Naive thymus-derived CD4-positive, alpha-beta T cell (primary cell): ENCODE measurements around the gene BCAM. TPM values are rescaled to one million over a fixed set of nuclear protein-coding genes. Genes with fewer than 3 reads are reported as not detected.
A peak's percentile ranks its signal among the peaks of the same experiment; 100 is the strongest.

Experiments
- ATAC-seq: fragments of 150-1000 bp; cut with Tn5 transposase; 2 replicates; pipeline ENCODE4 v1.10.0; 2021; ENCODE audit warnings: mild to moderate bottlenecking, moderate library complexity
- CTCF ChIA-PET: fragments of 350-600 bp; sonication (Branson Sonifier 250); formaldehyde crosslinking; loops from one replicate; lab custom pipeline; 2021; ENCODE audit warnings: antibody characterized with exemption; lab: Charles Lee
- POLR2A ChIA-PET: fragments of 350-600 bp; sonication (Branson Sonifier 250); formaldehyde crosslinking; loops from one replicate; lab custom pipeline; 2021; ENCODE audit warnings: antibody characterized with exemption, inconsistent platforms; lab: Charles Lee
- DNase-seq, 9 donors: peaks; one replicate each; pipeline versions ENCODE4 v3.0.0 to v3.0.0-alpha.2; 2020 to 2022; ENCODE audit warnings: mixed read lengths in 1 of 9
- H3K27ac ChIP-seq: one replicate; pipeline ENCODE4 v1.7.0; 2013; ENCODE audit warnings: mild to moderate bottlenecking, low read depth, low read length, moderate library complexity
- H3K27me3 ChIP-seq, 2 donors: one replicate each; pipeline ENCODE4 v1.7.0; 2013; ENCODE audit warnings: low read length in 2 of 2, mild to moderate bottlenecking in 2 of 2, moderate library complexity in 2 of 2; ENCODE audit not compliant: control insufficient read depth in 2 of 2, insufficient read depth in 2 of 2
- H3K36me3 ChIP-seq, 3 experiments: 1 replicate in 2 of 3; 2 replicates in 1 of 3; pipeline ENCODE4 v1.7.0; 2013; ENCODE audit warnings: low read length in 3 of 3, mild to moderate bottlenecking in 3 of 3, moderate library complexity in 1 of 3; ENCODE audit not compliant: insufficient read depth in 3 of 3, control insufficient read depth in 2 of 3
- H3K4me1 ChIP-seq, 2 donors: one replicate each; pipeline ENCODE4 v1.7.0; 2013; ENCODE audit warnings: low read length in 2 of 2, mild to moderate bottlenecking in 2 of 2, moderate library complexity in 1 of 2; ENCODE audit not compliant: control insufficient read depth in 2 of 2, insufficient read depth in 2 of 2
- H3K4me3 ChIP-seq: 2 replicates; pipeline ENCODE4 v1.7.0; 2013; ENCODE audit warnings: mild to moderate bottlenecking, low read length
- H3K9me3 ChIP-seq, 3 experiments: 1 replicate in 2 of 3; 2 replicates in 1 of 3; pipeline ENCODE4 v1.7.0; 2013; ENCODE audit warnings: low read length in 3 of 3; ENCODE audit not compliant: control insufficient read depth in 2 of 3
- H3K27ac Mint-ChIP-seq, 9 donors: one replicate each; pipeline ENCODE4 v1.8.0; 2020 to 2022; ENCODE audit warnings: mixed read lengths in 9 of 9, mild to moderate bottlenecking in 8 of 9, moderate library complexity in 5 of 9, inconsistent platforms in 2 of 9
- H3K27me3 Mint-ChIP-seq, 5 donors: one replicate each; pipeline ENCODE4 v1.8.0; 2021 to 2022; ENCODE audit warnings: mixed read lengths in 5 of 5, mild to moderate bottlenecking in 1 of 5
- H3K36me3 Mint-ChIP-seq, 5 donors: one replicate each; pipeline ENCODE4 v1.8.0; 2020 to 2022; ENCODE audit warnings: mixed read lengths in 5 of 5, mild to moderate bottlenecking in 3 of 5, inconsistent platforms in 1 of 5
- H3K4me1 Mint-ChIP-seq, 7 donors: one replicate each; pipeline ENCODE4 v1.8.0; 2020 to 2022; ENCODE audit warnings: mixed read lengths in 7 of 7, mild to moderate bottlenecking in 3 of 7, inconsistent platforms in 1 of 7
- H3K4me3 Mint-ChIP-seq, 10 donors: one replicate each; pipeline ENCODE4 v1.8.0; 2020 to 2022; ENCODE audit warnings: mild to moderate bottlenecking in 10 of 10, mixed read lengths in 10 of 10, moderate library complexity in 6 of 10, inconsistent platforms in 2 of 10
- H3K9me3 Mint-ChIP-seq, 11 donors: one replicate each; pipeline ENCODE4 v1.8.0; 2020 to 2022; ENCODE audit warnings: mixed read lengths in 11 of 11, mild to moderate bottlenecking in 4 of 11, inconsistent platforms in 1 of 11, moderate library complexity in 1 of 11
- intact Hi-C, 2 donors: fragments of 100-400 bp; cut with micrococcal nuclease; formaldehyde crosslinking; loops; one replicate each; pipeline ENCODE4 v1.15.1; 2023
- polyA plus RNA-seq, 2 donors: library from polyadenylated mRNA; unstranded; fragments of 300-500 nt; fragmentation: Illumina TruSeq; gene quantifications; one replicate each; pipeline ENCODE4 v1.2.3, GENCODE V29; 2021
- total RNA-seq, 6 experiments: library from RNA in 5 of 6; stranded (reverse) in 5 of 6; gene quantifications; 1 replicate in 5 of 6; 2 replicates in 1 of 6; pipeline ENCODE4 v1.2.3 and lab custom pipeline; 2021 to 2026

BCAM gene
- total and polyA plus RNA-seq, 7 experiments from 2014 or later: 0.42 TPM; not detected in 6

DNA sequence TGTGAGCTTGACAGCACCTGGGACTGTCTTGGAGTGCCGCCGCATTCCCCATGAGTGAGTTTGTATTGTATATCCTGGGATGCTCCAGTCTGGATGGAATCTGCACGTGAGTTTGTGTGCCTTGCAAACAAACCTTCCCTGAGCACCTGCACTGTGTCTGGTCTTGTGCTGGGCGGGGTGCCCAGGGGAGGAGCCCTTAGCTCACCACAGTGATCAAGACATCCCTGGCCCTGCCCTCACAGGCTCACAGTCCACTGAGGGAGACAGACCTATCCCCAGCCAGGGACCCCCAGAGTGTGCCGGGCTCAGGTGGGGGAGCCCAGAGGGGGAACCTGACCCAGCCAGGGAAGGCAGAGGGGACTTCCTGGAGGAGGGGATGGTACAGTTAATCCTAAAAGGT lies 1.7 kb upstream of the BCAM start:
- intact Hi-C loops: no loop called here
- POLR2A ChIA-PET: no interaction called here

DNA sequence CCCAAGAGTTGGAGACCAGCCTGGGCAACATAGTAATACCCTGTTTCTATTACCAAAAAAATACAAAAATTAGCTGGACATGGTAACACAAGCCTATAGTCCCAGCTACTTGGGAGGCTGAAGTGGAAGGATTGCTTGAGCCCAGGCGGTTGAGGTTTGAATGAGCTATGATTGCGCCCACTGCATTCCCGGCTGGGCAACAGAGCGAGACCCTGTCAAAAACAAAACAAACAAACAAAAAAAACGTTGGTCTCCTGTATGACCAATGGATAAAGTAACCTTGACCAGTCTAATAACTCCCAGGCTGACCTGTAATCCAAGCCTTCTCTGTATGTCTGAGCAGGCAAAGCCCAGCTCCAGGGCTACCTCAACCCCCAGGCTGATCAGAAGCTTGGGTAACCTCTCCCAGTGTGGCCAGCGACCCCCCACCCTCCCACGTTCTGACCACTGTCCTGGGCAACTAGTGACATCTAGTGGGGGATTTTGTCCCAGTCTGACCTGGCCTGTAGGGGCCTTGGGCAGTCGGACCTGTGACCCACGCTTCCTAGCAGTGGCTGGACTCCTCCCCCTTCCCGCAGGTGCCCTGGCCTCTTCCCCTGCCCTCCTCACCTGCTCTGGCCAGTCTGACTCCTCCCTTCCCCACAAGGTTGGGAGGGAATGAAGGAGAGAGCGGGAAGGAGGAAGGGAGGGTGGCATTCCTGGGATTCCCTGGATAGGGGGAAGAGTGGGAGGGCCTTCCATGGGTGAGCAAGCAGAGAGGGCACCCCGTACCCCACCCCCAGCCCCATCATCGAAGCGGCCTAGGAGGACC lies 1.0 kb upstream of the BCAM start:
- Mint-ChIP-seq H3K27ac (no peak overlapping the region), H3K27me3 (peaks cover 8 to 31% (median 17%) of the 10 kb centered on the region in 5 donors), H3K4me1 (peaks cover 0 to 7% (median 0%) of the 10 kb centered on the region in 7 donors), H3K36me3 (no peaks in the 10 kb centered on the region), H3K9me3 (peaks cover 0 to 8% (median 0%) of the 10 kb centered on the region in 11 donors), H3K4me3 (peak overlapping the region in 1 of 10 donors; percentile 76)
- Histone ChIP-seq H3K27ac (no peak overlapping the region), H3K4me3 (no peak overlapping the region), H3K36me3 (no peaks in the 10 kb centered on the region), H3K27me3 (peaks cover 0 to 4% of the 10 kb centered on the region in 2 donors), H3K9me3 (no peaks in the 10 kb centered on the region), H3K4me1 (peaks cover 0 to 7% of the 10 kb centered on the region in 2 donors)
- intact Hi-C loops: no loop called here
- ATAC-seq (no peak), DNase-seq (no peak)
- ChIA-PET CTCF (interaction anchor here (1.0 kb wide), 1 partner anchor 83 kb away, joined by 3 read pairs; no protein-coding TSS in a partner anchor), POLR2A (no interaction called here)

More for the DNA sequence above, 1.7 kb upstream of the BCAM start:
- Mint-ChIP-seq H3K27ac (no peak overlapping the region), H3K4me3 (peak overlapping the region in 1 of 10 donors; percentile 38), H3K27me3 (peaks cover 8 to 31% (median 17%) of the 10 kb centered on the region in 5 donors), H3K4me1 (peaks cover 0 to 7% (median 0%) of the 10 kb centered on the region in 7 donors), H3K9me3 (peaks cover 0 to 8% (median 0%) of the 10 kb centered on the region in 11 donors), H3K36me3 (no peaks in the 10 kb centered on the region)
- Histone ChIP-seq H3K27ac (no peak overlapping the region), H3K36me3 (no peaks in the 10 kb centered on the region), H3K27me3 (peaks cover 0 to 4% of the 10 kb centered on the region in 2 donors), H3K4me3 (no peak overlapping the region), H3K9me3 (no peaks in the 10 kb centered on the region), H3K4me1 (peaks cover 0 to 7% of the 10 kb centered on the region in 2 donors)
- DNase-seq (no peak), ATAC-seq (no peak)
- CTCF ChIA-PET: interaction anchor here (0.6 to 1.0 kb wide), 3 partner anchors 12 to 83 kb away, joined by 3 read pairs; no protein-coding TSS in a partner anchor

DNA sequence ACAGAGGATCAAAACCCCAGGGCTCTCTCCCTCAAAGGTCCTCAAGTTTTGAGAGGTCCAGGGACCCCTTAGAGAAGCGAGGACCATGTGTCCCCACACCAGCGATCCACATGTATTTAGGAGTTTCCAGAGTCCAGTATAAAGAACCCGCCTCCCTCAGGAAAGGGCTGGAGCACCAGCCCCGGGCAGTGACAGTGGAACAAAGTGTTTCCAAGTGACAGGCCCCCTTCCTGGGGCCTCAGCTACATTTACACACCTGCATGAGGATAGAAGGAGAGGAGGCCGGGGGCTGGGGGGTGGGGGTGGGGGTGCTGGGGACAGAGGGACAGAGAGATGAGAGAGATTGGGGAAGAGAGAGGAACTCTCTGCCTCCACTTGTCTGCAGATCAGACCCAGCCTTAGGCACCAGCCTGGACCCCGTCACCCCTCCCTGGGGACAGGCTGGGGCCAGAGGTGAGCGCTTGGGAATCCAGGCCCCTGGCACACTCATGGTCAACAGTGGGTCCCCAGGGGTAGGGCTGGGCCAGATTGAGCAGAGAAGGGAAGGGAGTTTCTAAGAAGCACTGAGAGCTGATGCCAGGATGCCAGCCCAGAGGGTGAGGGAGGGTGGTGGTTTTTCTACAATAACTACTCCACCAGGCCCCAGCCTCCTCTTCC lies 802 bp downstream of the BCAM start:
- peaks cover 0 to 7% of the 10 kb centered on the region in 2 donors for H3K4me1 ChIP-seq
- no peaks in the 10 kb centered on the region for H3K36me3 ChIP-seq
- peaks cover 8 to 31% (median 22%) of the 10 kb centered on the region in 5 donors for H3K27me3 Mint-ChIP-seq
- H3K4me3 ChIP-seq: no peak overlapping the region
- intact Hi-C loops: no loop called here
- peak overlapping the region in 4 of 10 donors; percentile 16 to 76 (median 34) for H3K4me3 Mint-ChIP-seq
- CTCF ChIA-PET: no interaction called here
- POLR2A ChIA-PET: interaction anchor here (0.6 kb wide), 1 partner anchor 29 kb away, joined by 3 read pairs; no protein-coding TSS in a partner anchor
- no peaks in the 10 kb centered on the region for H3K9me3 ChIP-seq
- peaks cover 0 to 7% (median 0%) of the 10 kb centered on the region in 7 donors for H3K4me1 Mint-ChIP-seq
- no peaks in the 10 kb centered on the region for H3K36me3 Mint-ChIP-seq
- peaks cover 0 to 4% (median 0%) of the 10 kb centered on the region in 11 donors for H3K9me3 Mint-ChIP-seq
- peaks cover 0 to 4% of the 10 kb centered on the region in 2 donors for H3K27me3 ChIP-seq
- ATAC-seq: no peak
- no peak overlapping the region for H3K27ac Mint-ChIP-seq
- H3K27ac ChIP-seq: no peak overlapping the region
- DNase-seq: no peak

DNA sequence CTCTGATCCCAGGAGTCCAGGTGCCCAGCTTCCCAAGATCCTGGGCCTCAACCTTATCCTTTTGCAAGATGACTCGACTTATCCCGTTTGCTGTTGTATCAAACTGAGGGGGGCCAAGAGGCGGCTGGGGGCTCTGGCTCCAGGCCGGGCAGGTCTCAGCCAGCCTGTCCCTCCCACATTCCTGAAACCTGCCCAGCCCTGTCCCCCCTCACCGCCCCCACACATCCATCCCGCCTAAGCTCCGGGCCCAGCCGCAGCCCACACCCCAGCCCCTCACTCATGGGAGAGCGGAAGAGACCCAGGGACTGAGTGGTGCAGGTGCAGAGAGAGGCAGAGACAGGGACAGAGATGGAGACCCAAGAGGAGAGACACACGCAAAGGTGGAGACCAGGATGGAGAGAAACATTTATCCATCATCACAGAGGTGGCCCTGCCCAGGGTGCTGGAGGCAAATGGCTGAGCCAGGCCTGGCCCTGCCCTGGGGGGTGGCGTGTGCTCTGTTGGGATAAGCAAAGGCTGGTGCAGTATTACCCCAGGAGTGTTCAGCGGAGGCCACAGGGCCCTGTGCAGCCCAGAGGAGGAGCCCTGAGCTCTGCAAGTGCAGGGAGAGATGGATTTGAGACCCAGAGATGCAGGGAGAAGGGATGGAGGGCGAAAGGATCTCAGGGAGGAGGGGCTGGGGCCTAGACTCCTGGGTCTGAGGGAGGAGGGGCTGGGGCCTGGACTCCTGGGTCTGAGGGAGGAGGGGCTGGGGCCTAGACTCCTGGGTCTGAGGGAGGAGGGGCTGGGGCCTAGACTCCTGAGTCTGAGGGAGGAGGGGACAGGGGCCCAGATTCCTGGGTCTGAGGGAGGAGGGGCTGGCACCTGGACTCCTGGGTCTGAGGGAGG lies 1.6 kb downstream of the BCAM start:
- Histone ChIP-seq H3K27ac (no peak overlapping the region), H3K9me3 (no peaks in the 10 kb centered on the region), H3K36me3 (no peaks in the 10 kb centered on the region), H3K4me3 (no peak overlapping the region), H3K4me1 (peaks cover 0 to 7% of the 10 kb centered on the region in 2 donors), H3K27me3 (peaks cover 0 to 4% of the 10 kb centered on the region in 2 donors)
- ATAC-seq (no peak), DNase-seq (no peak)
- intact Hi-C loops: no loop called here
- no peak overlapping the region for H3K27ac Mint-ChIP-seq
- peaks cover 0 to 1% (median 0%) of the 10 kb centered on the region in 11 donors for H3K9me3 Mint-ChIP-seq
- no peak overlapping the region for H3K4me3 Mint-ChIP-seq
- H3K4me1 Mint-ChIP-seq: peaks cover 0 to 7% (median 0%) of the 10 kb centered on the region in 7 donors
- POLR2A ChIA-PET: no interaction called here
- H3K27me3 Mint-ChIP-seq: peaks cover 8 to 31% (median 22%) of the 10 kb centered on the region in 5 donors
- no peaks in the 10 kb centered on the region for H3K36me3 Mint-ChIP-seq
- CTCF ChIA-PET: no interaction called here

DNA sequence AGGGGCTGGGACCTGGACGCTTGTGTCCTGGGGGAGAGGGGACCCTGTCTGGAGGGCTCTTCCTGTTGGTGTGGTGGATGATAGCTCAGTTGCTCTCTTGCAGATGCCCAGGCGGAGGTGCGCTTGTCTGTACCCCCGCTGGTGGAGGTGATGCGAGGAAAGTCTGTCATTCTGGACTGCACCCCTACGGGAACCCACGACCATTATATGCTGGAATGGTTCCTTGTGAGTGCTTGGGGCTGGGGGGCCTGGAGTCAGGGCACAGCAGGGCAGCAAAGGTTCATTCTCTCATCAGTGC lies 2.2 kb downstream of the BCAM start:
- intact Hi-C loops: no loop called here
- no peak overlapping the region for H3K27ac Mint-ChIP-seq

DNA sequence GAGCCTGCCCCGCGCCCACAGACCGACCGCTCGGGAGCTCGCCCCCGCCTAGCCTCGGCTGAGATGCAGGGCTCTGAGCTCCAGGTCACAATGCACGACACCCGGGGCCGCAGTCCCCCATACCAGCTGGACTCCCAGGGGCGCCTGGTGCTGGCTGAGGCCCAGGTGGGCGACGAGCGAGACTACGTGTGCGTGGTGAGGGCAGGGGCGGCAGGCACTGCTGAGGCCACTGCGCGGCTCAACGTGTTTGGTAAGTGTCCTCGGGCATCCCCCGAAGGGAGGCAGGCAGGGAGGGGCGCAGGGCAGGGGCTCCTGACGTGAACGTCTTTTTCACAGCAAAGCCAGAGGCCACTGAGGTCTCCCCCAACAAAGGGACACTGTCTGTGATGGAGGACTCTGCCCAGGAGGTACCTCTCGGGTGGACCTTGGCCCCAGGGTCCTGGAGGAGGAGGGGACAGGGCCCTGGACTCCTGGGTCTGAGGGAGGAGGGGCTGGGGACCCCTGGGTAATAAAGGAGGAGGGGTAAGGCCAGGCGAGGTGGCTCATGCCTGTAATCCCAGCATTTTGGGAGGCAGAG lies 3.3 kb downstream of the BCAM start:
- no peak overlapping the region for H3K27ac ChIP-seq
- POLR2A ChIA-PET: no interaction called here
- intact Hi-C loops: no loop called here
- H3K36me3 Mint-ChIP-seq: no peaks in the 10 kb centered on the region
- peaks cover 8 to 31% (median 22%) of the 10 kb centered on the region in 5 donors for H3K27me3 Mint-ChIP-seq
- ATAC-seq (no peak), DNase-seq (no peak)
- H3K27ac Mint-ChIP-seq: no peak overlapping the region
- no peak overlapping the region for H3K4me3 ChIP-seq
- H3K4me1 Mint-ChIP-seq: peaks cover 0 to 7% (median 0%) of the 10 kb centered on the region in 7 donors
- CTCF ChIA-PET: no interaction called here
- H3K27me3 ChIP-seq: peaks cover 0 to 4% of the 10 kb centered on the region in 2 donors
- H3K9me3 ChIP-seq: no peaks in the 10 kb centered on the region
- peaks cover 0 to 1% (median 0%) of the 10 kb centered on the region in 11 donors for H3K9me3 Mint-ChIP-seq
- H3K4me3 Mint-ChIP-seq: no peak overlapping the region
- no peaks in the 10 kb centered on the region for H3K36me3 ChIP-seq
- H3K4me1 ChIP-seq: peaks cover 0 to 7% of the 10 kb centered on the region in 2 donors

More for the DNA sequence above, 2.2 kb downstream of the BCAM start:
- H3K27me3 ChIP-seq: peaks cover 0 to 4% of the 10 kb centered on the region in 2 donors
- no peak overlapping the region for H3K4me3 ChIP-seq
- Mint-ChIP-seq H3K36me3 (no peaks in the 10 kb centered on the region), H3K4me1 (peaks cover 0 to 7% (median 0%) of the 10 kb centered on the region in 7 donors), H3K4me3 (no peak overlapping the region), H3K9me3 (peaks cover 0 to 1% (median 0%) of the 10 kb centered on the region in 11 donors), H3K27me3 (peaks cover 8 to 31% (median 22%) of the 10 kb centered on the region in 5 donors)
- no peaks in the 10 kb centered on the region for H3K9me3 ChIP-seq
- no peak overlapping the region for H3K27ac ChIP-seq
- ATAC-seq (no peak), DNase-seq (no peak)
- H3K4me1 ChIP-seq: peaks cover 0 to 7% of the 10 kb centered on the region in 2 donors
- ChIA-PET CTCF (no interaction called here), POLR2A (no interaction called here)
- H3K36me3 ChIP-seq: no peaks in the 10 kb centered on the region
